SKM-1 (cell line): Measurements from ENCODE around the gene GGTLC1.

ENCODE experiments used
- DNase-seq: peaks from one replicate; lab custom pipeline; 2025; ENCODE audit not compliant: unreplicated experiment; lab: John Stamatoyannopoulos, UW

GGTLC1 gene

DNA sequence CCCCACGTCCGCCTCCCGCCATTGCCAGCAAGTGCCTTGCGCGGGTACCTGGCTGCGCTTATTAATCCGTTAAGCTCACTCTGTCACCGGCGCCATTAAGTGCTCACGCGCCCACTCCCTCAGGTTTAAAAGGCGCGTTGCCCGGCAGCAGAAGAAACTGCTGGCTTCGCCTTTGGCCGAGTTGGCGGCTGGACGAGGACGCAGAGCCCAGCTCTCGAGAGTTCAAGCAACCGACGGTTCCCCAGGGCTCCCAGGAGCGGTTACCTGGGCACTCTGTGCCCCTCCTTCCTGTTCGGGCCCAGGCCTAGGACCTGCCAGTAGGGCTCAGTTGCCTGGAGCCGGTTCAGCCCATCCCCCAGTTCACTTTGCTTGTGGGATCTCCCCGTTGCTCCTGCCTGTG lies at the start of gene GGTLC1:
Gene GGTLC1 (minus strand): TSS at position 219 of the 400 bp plus-strand sequence. CDS start 2,168 bp downstream, outside the sequence.
- no peak for DNase-seq

DNA sequence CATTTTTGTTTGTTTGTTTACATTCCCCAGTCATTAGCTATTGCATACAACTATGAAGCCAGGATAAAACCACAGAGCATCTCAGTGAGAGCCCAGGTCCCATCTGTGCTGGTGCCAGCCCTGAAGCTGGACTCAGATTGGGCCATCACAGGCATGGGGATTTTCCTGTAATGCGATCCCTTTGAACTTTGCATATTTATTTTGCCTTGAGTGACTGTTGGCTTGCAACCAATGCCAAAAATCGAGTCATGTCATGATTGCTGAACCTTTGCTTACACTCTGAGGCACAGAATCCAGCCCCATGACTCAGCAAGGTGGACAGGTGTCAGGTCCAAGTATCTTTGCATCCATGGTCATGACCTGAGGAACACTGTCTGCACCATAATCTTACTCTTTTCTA lies 46.2 kb upstream of the GGTLC1 start:
- DNase-seq: no peak

DNA sequence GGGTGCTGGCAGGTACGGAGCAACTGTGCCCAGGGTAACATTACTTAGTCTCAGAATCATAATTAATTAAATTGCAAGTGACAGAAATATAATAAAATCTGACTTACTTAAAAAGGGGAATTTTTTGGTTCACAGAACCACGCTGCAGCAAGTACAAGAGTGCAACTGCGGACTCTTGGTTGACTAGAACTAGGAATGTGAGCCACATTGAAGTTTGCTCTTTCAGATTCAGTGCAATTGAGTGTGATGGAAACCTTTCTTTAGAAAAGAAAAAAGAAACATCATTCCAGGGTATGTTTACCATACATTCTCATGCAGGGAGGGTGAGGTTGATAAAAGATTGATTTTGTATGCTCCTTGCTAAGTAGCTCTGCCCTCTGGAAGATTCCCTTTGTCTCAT lies 45.0 kb upstream of the GGTLC1 start:
- DNase-seq: no peak

- no peak for DNase-seq
These were observed 44.6 kb upstream of the GGTLC1 start for GRCh38 chr20:24033151-24033550.

DNA sequence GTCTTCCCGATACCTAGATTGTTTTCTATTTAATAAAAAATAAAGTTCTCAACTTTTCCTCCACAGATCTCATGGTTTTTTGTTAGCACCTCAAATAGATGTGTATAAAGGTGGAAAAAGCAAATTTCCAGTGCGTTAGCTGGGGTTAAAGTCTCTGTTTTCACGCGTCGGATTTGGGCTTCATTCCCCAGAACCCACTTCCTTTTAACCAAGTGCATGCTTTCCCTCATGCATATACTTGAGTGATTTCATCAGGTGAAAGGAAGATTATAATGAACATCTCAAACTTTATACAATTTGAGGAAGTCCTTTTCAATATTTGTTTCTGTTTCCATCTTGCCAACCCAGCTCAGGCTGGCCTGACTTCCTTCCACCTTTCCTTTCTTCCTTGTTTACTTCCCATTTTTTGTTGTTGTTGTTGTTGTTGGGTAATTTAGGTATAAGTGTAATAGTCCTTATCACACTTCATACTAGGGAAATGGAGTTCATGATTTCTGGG lies 43.9 kb upstream of the GGTLC1 start:
- DNase-seq: no peak

- no peak for DNase-seq
These were observed 38.6 kb upstream of the GGTLC1 start for GRCh38 chr20:24027229-24027628.

- no peak for DNase-seq
These were observed 34.1 kb upstream of the GGTLC1 start for GRCh38 chr20:24022621-24023180.

DNA sequence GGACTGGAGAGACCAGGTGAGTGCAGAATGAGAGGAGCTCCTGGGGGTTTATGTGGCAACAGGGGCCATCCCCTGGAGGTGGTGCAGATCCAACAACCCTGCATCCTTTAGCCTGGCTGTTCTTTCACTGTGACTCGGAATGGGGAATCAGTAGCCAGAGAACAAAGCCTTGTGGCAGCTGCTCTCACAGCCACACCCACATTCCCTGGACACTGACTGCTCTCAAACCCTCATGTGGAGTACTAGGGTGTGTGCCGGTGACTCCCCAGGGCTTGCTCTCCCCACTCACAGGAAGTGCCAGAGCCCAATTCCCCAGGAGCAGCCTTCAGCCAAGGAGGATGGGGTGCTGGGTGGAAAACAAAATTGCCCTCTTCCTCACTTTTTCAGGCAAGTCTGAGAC lies 30.2 kb upstream of the GGTLC1 start:
- DNase-seq: no peak

- DNase-seq: no peak
These were observed 28.8 kb upstream of the GGTLC1 start for GRCh38 chr20:24017458-24017755.

DNA sequence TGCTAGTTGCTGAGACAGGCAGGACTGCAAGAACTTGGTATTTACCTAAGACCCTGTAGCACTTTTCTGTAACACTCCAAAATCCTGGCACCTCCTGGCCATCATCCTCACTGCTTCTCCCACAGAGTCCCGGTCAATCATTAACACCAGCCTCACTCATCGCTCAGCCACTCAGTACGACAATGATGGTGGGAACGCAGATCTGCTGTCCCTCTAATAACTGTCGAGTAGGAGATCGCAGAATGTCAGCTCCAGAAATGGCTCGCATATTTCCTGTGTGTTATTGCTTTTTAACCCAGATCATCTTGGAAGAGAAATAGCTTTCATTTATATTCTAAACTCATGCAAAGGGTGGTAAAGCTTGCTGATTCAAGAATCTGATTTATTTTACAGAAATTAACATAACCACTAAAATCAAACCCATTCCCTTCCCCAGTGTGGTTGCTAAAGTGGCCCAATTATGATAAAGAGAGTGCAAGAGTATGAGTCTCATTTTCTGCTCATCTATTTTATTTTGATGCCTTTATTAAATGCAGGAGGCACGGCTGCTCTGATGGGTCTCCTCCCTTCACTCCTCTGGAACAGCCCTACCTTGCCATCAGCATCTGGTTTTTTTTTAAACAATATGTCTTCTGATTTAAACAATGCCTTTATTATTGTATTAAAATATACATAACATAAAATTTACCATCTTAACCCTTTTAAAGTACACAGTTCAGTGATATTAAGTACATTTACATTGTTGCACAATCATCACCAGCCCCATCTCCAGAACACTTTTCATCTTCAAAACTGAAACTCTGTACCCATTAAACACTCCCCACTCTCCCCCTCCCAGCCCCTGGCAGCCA lies 28.3 kb upstream of the GGTLC1 start:
- no peak for DNase-seq

DNA sequence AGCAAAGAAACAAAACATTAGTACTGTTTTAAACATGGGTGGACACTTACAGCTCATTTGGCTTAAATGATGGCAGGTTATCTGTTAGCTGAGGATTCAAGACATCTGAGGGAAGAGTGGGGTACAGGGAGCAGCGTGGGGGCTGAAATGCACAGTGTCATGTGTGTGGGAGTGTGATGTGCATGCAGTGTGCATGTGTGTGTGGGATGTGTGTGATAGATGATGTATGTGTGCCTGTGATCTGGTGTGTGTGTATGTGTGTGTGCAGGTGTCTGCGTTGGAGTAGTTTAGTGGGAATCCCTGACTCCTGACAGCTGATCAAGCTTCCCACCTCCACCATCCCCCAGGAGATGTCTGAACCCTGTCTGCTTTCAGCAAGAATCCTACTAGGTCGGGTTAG lies 25.4 kb upstream of the GGTLC1 start:
- no peak for DNase-seq

DNA sequence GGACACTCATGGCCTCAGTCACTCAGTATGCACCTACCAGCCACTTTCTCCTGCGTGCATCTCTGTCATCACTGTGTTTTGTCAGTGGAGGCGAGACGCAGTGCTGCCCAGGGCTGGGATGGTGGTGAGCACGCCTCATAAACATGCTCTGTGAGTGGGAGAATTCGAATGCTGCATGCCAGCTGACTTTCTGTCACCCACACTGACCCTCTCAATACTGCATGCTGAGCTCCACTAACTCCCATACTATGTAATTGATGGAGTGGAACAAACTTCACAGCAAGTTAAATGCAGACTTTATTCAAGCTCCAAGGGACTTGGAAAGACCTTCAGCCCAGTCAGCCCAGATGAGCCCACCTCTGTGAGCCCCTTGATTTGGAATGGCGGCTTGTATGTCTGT lies 22.7 kb upstream of the GGTLC1 start:
- no peak for DNase-seq

DNA sequence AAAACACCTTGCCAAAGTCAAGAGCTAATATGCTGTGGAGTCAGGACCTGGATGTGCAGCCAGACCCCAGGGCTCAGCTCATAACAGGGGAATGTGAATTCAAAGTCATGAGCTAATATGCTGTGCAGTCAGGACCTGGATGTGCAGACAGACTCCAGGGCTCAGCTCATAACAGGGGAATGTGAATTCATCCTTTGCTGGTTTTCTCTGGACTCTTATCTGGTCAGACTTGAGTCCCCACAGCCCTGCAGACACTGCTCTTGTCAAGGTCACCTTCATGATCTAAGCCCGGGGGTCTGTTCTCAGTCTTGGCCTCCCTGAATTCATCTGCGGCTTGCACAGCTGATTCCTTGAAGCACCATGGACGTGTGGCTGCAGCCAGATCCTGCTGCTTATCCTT lies 19.2 kb upstream of the GGTLC1 start:
- DNase-seq: no peak

DNA sequence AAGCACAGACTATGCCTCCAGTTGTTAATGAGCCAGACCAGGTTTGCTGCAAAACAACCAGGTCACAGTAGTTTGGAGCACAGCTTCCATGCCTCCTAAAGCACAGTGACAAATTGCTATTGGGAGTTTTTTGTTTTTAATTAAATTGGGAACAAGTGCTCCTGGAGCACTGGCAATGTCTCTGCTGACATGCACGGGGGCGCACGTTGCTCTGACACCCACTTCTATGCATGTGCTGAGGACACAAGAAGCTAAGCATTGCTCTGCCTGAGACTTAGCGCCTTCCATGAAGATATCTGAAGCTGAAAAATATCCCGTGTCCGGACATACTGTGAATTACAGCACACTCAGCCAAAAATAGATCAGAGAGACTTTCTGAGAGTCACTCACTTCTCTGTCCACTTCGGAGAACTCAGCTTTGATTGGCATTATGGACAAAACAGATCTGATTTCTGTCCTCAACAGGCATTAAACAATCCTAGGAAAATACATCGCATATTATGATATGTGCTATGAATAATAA lies 18.6 kb upstream of the GGTLC1 start:
- DNase-seq: no peak

DNA sequence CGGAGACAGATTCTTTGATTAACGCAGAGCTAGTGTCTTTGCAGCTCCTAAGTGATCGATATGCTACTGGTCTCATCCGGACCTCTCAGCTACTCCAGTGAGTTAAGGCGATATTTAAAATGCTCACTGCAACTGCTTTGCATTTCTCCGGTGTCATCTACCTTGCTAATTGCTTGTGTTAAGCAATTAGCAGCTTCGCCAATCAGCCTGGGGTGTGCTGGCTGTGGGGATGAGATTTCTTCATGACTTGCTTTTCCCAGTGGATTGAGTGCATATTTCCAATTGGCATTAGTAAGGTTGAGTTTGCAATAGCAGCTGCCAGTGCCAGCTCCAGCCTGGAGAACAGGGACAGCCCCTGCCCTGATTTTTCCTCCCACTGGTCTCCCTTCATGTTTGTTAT lies 18.0 kb upstream of the GGTLC1 start:
- no peak for DNase-seq

- DNase-seq: no peak
These were observed 15.9 kb upstream of the GGTLC1 start for GRCh38 chr20:24004471-24004870.

DNA sequence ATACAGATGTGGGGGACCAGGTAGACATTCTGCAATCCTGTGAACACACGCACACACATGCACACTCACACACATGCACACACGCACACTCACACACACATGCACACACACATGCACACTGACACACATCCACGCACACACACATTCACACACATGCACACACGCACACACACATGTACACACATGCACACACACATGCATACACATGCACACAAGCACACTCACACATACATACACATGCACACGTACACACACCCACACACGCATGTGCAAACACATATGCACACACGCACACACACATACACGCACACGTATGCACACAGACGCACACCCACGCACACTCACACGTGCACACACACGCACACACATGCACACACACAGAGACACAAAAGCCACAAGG lies 14.3 kb upstream of the GGTLC1 start:
- DNase-seq: no peak

GRCh38 chr20:24001712-24002405 lies 13.3 kb upstream of the GGTLC1 start:
- no peak for DNase-seq

- no peak for DNase-seq
These were observed 10.3 kb upstream of the GGTLC1 start for GRCh38 chr20:23998844-23999243.

DNA sequence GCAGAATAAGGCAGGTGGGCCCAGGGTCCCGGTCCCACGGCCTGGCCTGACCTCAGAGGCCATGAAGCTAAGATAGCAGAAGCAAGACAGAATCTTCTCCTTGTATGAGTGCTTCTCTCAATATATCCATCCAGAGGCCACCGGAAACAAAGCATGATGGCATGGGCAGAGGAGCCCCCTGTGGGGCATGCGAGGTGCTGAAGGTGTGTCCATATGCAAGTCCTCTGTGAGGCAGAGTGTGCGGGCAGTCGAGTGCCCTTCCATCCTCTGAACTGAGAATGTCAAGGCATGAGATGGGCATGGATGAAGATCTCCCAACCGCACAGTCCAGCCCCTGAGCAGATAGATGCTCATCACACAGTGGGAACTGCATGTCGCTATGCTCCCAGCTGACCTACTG lies 9.8 kb upstream of the GGTLC1 start:
- no peak for DNase-seq

DNA sequence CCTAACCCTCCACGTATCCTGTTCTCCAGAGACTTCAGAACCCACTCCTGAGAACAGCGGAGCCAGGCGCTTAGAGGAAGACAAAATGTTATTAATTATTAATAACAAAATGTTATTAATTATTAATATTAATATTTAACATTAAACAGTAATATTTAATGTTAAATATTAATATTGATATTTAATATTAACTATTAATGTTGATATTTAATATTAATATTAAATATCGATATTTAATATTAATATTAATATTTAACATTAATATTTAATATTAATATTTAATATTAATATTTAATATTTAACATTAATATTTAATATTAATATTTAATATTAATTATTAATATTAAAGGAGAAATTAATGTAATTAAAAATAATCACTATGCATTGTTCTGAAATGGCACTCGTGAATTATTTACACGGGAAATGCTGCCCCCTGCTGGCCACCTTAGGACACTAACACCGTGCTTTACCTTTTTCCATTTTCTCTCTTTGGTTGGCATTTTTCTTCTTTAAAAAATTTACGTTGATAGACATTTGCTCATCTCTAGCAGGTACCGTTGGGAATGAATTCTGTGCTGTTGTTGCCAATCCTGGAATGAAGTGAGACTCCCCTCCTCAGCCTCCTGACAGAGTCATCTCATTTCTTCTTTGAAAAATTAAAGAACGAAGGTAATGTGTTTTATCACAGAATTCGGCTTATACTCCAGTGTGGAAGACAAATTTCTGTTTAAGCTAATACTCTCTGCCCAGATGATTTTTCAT lies 7.5 kb upstream of the GGTLC1 start:
- peak; percentile 3 for DNase-seq
